GM21515 (cell line): Measurements from ENCODE around the gene DENND4A.
"Not testable (repeated sequence)": the region's sequence is repeated elsewhere in the genome, so short reads cannot be mapped to it uniquely, and the experiment has no call there.

Source experiments
- ATAC-seq: cut with Tn5 transposase; IDR thresholded peaks from one replicate; pipeline ENCODE4 v1.9.1; 2021; ENCODE audit not compliant: unreplicated experiment

The DENND4A gene

GRCh38 chr15:65789759-65790425, 2.2 kb downstream of the DENND4A start:
- no peak for ATAC-seq

GRCh38 chr15:65789105-65789504, 3.0 kb downstream of the DENND4A start:
- no peak for ATAC-seq

- ATAC-seq, result no peak
Measured at GRCh38 chr15:65787260-65787659, 4.8 kb downstream of the DENND4A start.

GRCh38 chr15:65785151-65785550, 6.9 kb downstream of the DENND4A start:
- no peak for ATAC-seq

- no peak for ATAC-seq
Measured at GRCh38 chr15:65783872-65784271, 8.2 kb downstream of the DENND4A start.

GRCh38 chr15:65782096-65782495, 10.0 kb downstream of the DENND4A start:
- no peak for ATAC-seq

- not testable (repeated sequence) for ATAC-seq
Measured at GRCh38 chr15:65778701-65779100, 13.4 kb downstream of the DENND4A start.

- no peak for ATAC-seq
Measured at GRCh38 chr15:65778269-65778668, 13.8 kb downstream of the DENND4A start.

- no peak for ATAC-seq
Measured at GRCh38 chr15:65777843-65778242, 14.2 kb downstream of the DENND4A start.

- no peak for ATAC-seq
Measured at GRCh38 chr15:65777053-65777452, 15.0 kb downstream of the DENND4A start.

- peak; percentile 60 for ATAC-seq
Measured at GRCh38 chr15:65773386-65774111, 18.5 kb downstream of the DENND4A start.

GRCh38 chr15:65772930-65773329, 19.2 kb downstream of the DENND4A start:
- ATAC-seq, result no peak

GRCh38 chr15:65771870-65772269, 20.2 kb downstream of the DENND4A start:
- ATAC-seq, result no peak

GRCh38 chr15:65769482-65769881, 22.6 kb downstream of the DENND4A start:
- no peak for ATAC-seq

- no peak for ATAC-seq
Measured at GRCh38 chr15:65767895-65768294, 24.2 kb downstream of the DENND4A start.

- no peak for ATAC-seq
Measured at GRCh38 chr15:65767264-65767595, 24.9 kb downstream of the DENND4A start.

GRCh38 chr15:65766422-65767263, 25.4 kb downstream of the DENND4A start:
- ATAC-seq, result no peak

GRCh38 chr15:65765106-65765505, 27.0 kb downstream of the DENND4A start:
- ATAC-seq, result no peak

GRCh38 chr15:65762914-65763787, 28.9 kb downstream of the DENND4A start:
- ATAC-seq, result no peak

GRCh38 chr15:65762399-65762798, 29.7 kb downstream of the DENND4A start:
- no peak for ATAC-seq
